ENCODE measurements around the gene NACC2. TPM values are rescaled to one million over a fixed set of nuclear protein-coding genes. Genes with fewer than 3 reads are reported as not detected.

NACC2 gene
- total and polyA plus RNA-seq, 4 donors: 4.8 to 17.8 (median 8.8) TPM

DNA sequence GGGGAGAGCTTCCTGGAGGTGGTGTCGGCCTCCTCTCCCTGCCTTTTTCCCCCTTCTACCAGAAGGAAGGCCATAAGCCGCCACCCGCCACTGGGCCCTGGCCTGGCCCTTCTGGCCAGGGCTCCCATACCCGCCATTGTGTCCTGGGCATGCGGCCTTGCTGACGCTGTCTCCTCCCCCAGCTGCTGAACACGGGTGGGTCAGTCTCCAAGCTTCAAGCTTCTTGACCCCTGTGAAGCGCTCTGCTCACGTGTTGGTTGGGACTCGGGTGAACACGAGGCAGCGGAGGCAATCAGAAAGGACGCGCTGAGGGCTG lies 109.7 kb downstream of the NACC2 start:
- Histone ChIP-seq H3K36me3 (ENCODE audit: control insufficient read depth in 4 of 4, insufficient read depth in 3 of 4, low read depth in 1 of 4, low read length in 3 of 4) (no peaks in the 10 kb centered on the region), H3K27me3 (ENCODE audit: control insufficient read depth in 4 of 4, insufficient read depth in 4 of 4, low read length in 3 of 4) (no peaks in the 10 kb centered on the region), H3K4me3 (ENCODE audit: low read depth in 1 of 3, low read length in 3 of 3) (no peak overlapping the region), H3K9ac (ENCODE audit: low read depth in 1 of 2, low read length in 2 of 2) (no peak overlapping the region), H3K9me3 (ENCODE audit: control insufficient read depth in 4 of 4, low read length in 3 of 4) (no peaks in the 10 kb centered on the region), H3K27ac (ENCODE audit: low read depth in 1 of 2, low read length in 2 of 2) (no peak overlapping the region), H3K4me1 (ENCODE audit: control insufficient read depth in 4 of 4, insufficient read depth in 4 of 4, low read length in 3 of 4) (peaks cover 3 to 6% (median 4%) of the 10 kb centered on the region in 4 donors)
- no peak for DNase-seq (ENCODE audit: low spot score)
- WGBS: 85% methylated on average over 14 of the region's 14 CpGs
- no peak for TF ChIP-seq TAF1 (conservative IDR thresholded peaks at IDR 0.05)
- no peak for TF ChIP-seq RXRA (IDR thresholded peaks at IDR 0.05)
- TF ChIP-seq, protein P1, sequence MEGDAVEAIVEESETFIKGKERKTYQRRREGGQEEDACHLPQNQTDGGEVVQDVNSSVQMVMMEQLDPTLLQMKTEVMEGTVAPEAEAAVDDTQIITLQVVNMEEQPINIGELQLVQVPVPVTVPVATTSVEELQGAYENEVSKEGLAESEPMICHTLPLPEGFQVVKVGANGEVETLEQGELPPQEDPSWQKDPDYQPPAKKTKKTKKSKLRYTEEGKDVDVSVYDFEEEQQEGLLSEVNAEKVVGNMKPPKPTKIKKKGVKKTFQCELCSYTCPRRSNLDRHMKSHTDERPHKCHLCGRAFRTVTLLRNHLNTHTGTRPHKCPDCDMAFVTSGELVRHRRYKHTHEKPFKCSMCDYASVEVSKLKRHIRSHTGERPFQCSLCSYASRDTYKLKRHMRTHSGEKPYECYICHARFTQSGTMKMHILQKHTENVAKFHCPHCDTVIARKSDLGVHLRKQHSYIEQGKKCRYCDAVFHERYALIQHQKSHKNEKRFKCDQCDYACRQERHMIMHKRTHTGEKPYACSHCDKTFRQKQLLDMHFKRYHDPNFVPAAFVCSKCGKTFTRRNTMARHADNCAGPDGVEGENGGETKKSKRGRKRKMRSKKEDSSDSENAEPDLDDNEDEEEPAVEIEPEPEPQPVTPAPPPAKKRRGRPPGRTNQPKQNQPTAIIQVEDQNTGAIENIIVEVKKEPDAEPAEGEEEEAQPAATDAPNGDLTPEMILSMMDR (IDR thresholded peaks at IDR 0.05; ENCODE audit: low read depth, low read length, missing input control): no peak
- TF ChIP-seq, protein P2, sequence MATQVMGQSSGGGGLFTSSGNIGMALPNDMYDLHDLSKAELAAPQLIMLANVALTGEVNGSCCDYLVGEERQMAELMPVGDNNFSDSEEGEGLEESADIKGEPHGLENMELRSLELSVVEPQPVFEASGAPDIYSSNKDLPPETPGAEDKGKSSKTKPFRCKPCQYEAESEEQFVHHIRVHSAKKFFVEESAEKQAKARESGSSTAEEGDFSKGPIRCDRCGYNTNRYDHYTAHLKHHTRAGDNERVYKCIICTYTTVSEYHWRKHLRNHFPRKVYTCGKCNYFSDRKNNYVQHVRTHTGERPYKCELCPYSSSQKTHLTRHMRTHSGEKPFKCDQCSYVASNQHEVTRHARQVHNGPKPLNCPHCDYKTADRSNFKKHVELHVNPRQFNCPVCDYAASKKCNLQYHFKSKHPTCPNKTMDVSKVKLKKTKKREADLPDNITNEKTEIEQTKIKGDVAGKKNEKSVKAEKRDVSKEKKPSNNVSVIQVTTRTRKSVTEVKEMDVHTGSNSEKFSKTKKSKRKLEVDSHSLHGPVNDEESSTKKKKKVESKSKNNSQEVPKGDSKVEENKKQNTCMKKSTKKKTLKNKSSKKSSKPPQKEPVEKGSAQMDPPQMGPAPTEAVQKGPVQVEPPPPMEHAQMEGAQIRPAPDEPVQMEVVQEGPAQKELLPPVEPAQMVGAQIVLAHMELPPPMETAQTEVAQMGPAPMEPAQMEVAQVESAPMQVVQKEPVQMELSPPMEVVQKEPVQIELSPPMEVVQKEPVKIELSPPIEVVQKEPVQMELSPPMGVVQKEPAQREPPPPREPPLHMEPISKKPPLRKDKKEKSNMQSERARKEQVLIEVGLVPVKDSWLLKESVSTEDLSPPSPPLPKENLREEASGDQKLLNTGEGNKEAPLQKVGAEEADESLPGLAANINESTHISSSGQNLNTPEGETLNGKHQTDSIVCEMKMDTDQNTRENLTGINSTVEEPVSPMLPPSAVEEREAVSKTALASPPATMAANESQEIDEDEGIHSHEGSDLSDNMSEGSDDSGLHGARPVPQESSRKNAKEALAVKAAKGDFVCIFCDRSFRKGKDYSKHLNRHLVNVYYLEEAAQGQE (IDR thresholded peaks at IDR 0.05): no peak
- no peak for TF ChIP-seq HNF4G (IDR thresholded peaks at IDR 0.05)

DNA sequence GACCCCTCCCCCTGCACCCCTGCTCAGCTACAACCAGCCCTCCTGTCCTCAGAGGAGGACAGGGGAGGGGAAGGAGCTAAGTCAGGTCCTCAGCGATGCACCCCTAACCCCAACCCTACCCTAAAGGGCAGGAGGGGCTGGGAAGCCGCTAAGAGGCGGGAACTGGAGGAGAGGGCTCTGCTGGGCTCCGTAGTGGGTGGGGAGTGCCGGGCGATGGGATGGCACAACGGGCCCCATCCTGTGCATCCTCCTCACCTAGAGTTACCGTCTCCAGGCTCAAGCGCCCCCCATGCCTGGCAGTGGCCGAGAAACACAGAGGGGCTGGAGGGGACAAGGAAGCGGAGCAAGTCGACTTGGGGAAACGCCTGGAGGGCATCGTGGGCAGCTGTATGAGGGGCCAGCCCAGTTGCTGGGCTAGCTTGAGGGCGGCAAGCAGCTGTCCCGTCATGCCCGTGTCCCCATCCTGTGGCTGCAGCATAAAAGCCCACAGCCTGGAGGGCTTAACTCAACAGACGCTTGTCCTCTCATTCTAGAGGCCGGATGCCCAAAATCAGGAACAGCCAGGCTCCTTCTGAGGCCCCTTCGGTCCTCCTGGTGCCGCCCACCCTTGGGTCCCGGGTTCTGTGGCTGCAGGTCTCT lies 110.9 kb downstream of the NACC2 start:
- H3K9me3 ChIP-seq (ENCODE audit: control insufficient read depth in 4 of 4, low read length in 3 of 4): no peaks in the 10 kb centered on the region
- H3K27ac ChIP-seq (ENCODE audit: low read depth in 1 of 2, low read length in 2 of 2): no peak overlapping the region
- TF ChIP-seq TAF1 (conservative IDR thresholded peaks at IDR 0.05) (no peak), SP1 (IDR thresholded peaks at IDR 0.05) (no peak), YY1 (IDR thresholded peaks at IDR 0.05) (no peak), NR2F2 (IDR thresholded peaks at IDR 0.05) (no peak), RXRA (IDR thresholded peaks at IDR 0.05) (no peak)
- TF ChIP-seq, protein P3, sequence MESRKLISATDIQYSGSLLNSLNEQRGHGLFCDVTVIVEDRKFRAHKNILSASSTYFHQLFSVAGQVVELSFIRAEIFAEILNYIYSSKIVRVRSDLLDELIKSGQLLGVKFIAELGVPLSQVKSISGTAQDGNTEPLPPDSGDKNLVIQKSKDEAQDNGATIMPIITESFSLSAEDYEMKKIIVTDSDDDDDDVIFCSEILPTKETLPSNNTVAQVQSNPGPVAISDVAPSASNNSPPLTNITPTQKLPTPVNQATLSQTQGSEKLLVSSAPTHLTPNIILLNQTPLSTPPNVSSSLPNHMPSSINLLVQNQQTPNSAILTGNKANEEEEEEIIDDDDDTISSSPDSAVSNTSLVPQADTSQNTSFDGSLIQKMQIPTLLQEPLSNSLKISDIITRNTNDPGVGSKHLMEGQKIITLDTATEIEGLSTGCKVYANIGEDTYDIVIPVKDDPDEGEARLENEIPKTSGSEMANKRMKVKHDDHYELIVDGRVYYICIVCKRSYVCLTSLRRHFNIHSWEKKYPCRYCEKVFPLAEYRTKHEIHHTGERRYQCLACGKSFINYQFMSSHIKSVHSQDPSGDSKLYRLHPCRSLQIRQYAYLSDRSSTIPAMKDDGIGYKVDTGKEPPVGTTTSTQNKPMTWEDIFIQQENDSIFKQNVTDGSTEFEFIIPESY (IDR thresholded peaks at IDR 0.05): no peak
- TF ChIP-seq, protein P4, sequence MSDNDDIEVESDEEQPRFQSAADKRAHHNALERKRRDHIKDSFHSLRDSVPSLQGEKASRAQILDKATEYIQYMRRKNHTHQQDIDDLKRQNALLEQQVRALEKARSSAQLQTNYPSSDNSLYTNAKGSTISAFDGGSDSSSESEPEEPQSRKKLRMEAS (IDR thresholded peaks at IDR 0.05): no peak
- TF ChIP-seq, protein P1 (IDR thresholded peaks at IDR 0.05; ENCODE audit: low read depth, low read length, missing input control): no peak
- TF ChIP-seq, protein P5, sequence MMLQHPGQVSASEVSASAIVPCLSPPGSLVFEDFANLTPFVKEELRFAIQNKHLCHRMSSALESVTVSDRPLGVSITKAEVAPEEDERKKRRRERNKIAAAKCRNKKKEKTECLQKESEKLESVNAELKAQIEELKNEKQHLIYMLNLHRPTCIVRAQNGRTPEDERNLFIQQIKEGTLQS (IDR thresholded peaks at IDR 0.05): no peak
- TF ChIP-seq, protein P2 (IDR thresholded peaks at IDR 0.05): no peak
- H3K36me3 ChIP-seq (ENCODE audit: control insufficient read depth in 4 of 4, insufficient read depth in 3 of 4, low read depth in 1 of 4, low read length in 3 of 4): no peaks in the 10 kb centered on the region
- H3K4me3 ChIP-seq (ENCODE audit: low read depth in 1 of 3, low read length in 3 of 3): no peak overlapping the region
- peaks cover 2 to 4% (median 4%) of the 10 kb centered on the region in 4 donors for H3K4me1 ChIP-seq (ENCODE audit: control insufficient read depth in 4 of 4, insufficient read depth in 4 of 4, low read length in 3 of 4)
- no peak for DNase-seq (ENCODE audit: low spot score)
- 71% methylated on average over 22 of the region's 22 CpGs for WGBS
- no peaks in the 10 kb centered on the region for H3K27me3 ChIP-seq (ENCODE audit: control insufficient read depth in 4 of 4, insufficient read depth in 4 of 4, low read length in 3 of 4)
- no peak overlapping the region for H3K9ac ChIP-seq (ENCODE audit: low read depth in 1 of 2, low read length in 2 of 2)

All from liver (tissue), 9 donors.